Memory B cell (primary cell): Measurements from ENCODE around the gene LZTS2.

ENCODE experiments used
- ATAC-seq: fragments of 150-1000 bp; cut with Tn5 transposase; 2 replicates; pipeline ENCODE4 v1.10.0; 2021; ENCODE audit warnings: low read depth, mild to moderate bottlenecking, moderate library complexity
- DNase-seq, 2 donors: peaks; one replicate each; pipeline ENCODE4 v3.0.0; 2022; ENCODE audit warnings: low spot score in 2 of 2
- H3K27ac Mint-ChIP-seq: one replicate; pipeline ENCODE4 v1.8.0; 2022; ENCODE audit warnings: mild to moderate bottlenecking, moderate library complexity, mixed read lengths
- H3K27me3 Mint-ChIP-seq: one replicate; pipeline ENCODE4 v1.8.0; 2022; ENCODE audit warnings: mixed read lengths
- H3K36me3 Mint-ChIP-seq: one replicate; pipeline ENCODE4 v1.8.0; 2022; ENCODE audit warnings: mild to moderate bottlenecking, mixed read lengths
- H3K4me1 Mint-ChIP-seq: one replicate; pipeline ENCODE4 v1.8.0; 2022; ENCODE audit warnings: mixed read lengths
- H3K4me3 Mint-ChIP-seq: one replicate; pipeline ENCODE4 v1.8.0; 2022; ENCODE audit warnings: mild to moderate bottlenecking, moderate library complexity, mixed read lengths
- H3K9me3 Mint-ChIP-seq: one replicate; pipeline ENCODE4 v1.8.0; 2022; ENCODE audit warnings: mixed read lengths

LZTS2 gene

GRCh38 chr10:101021239-101021638, 21.6 kb downstream of the LZTS2 start:
- Mint-ChIP-seq H3K4me3 (no peak overlapping the region), H3K36me3 (no peaks in the 10 kb centered on the region)

GRCh38 chr10:101021692-101022251, 22.2 kb downstream of the LZTS2 start:
- Mint-ChIP-seq H3K27ac (no peak overlapping the region), H3K27me3 (peaks cover 10% of the 10 kb centered on the region), H3K36me3 (no peaks in the 10 kb centered on the region), H3K9me3 (no peaks in the 10 kb centered on the region), H3K4me1 (peaks cover 12% of the 10 kb centered on the region), H3K4me3 (no peak overlapping the region)
- DNase-seq (no peak), ATAC-seq (no peak)

More at GRCh38 chr10:101021239-101021638, 21.6 kb downstream of the LZTS2 start:
- ATAC-seq (no peak), DNase-seq (no peak)
- Mint-ChIP-seq H3K9me3 (no peaks in the 10 kb centered on the region), H3K27ac (no peak overlapping the region), H3K4me1 (peaks cover 16% of the 10 kb centered on the region), H3K27me3 (peaks cover 15% of the 10 kb centered on the region)

- ATAC-seq, result no peak
- H3K27ac Mint-ChIP-seq, result no peak overlapping the region
- no peaks in the 10 kb centered on the region for H3K36me3 Mint-ChIP-seq
- no peak for DNase-seq
- peaks cover 10% of the 10 kb centered on the region for H3K4me1 Mint-ChIP-seq
- peaks cover 11% of the 10 kb centered on the region for H3K27me3 Mint-ChIP-seq
- H3K4me3 Mint-ChIP-seq, result no peak overlapping the region
- no peaks in the 10 kb centered on the region for H3K9me3 Mint-ChIP-seq
These were observed 23.5 kb downstream of the LZTS2 start for GRCh38 chr10:101022967-101023705.

GRCh38 chr10:101027106-101027720, 27.6 kb downstream of the LZTS2 start:
- H3K4me3 Mint-ChIP-seq, result no peak overlapping the region
- H3K27ac Mint-ChIP-seq, result no peak overlapping the region
- H3K9me3 Mint-ChIP-seq, result no peaks in the 10 kb centered on the region
- H3K4me1 Mint-ChIP-seq, result peaks cover 8% of the 10 kb centered on the region
- no peak for DNase-seq
- ATAC-seq, result no peak
- no peaks in the 10 kb centered on the region for H3K36me3 Mint-ChIP-seq
- H3K27me3 Mint-ChIP-seq, result peaks cover 11% of the 10 kb centered on the region

- no peak overlapping the region for H3K4me3 Mint-ChIP-seq
- ATAC-seq, result no peak
- H3K27me3 Mint-ChIP-seq, result peaks cover 11% of the 10 kb centered on the region
- H3K36me3 Mint-ChIP-seq, result no peaks in the 10 kb centered on the region
- no peak for DNase-seq
- H3K9me3 Mint-ChIP-seq, result no peaks in the 10 kb centered on the region
- peaks cover 15% of the 10 kb centered on the region for H3K4me1 Mint-ChIP-seq
- H3K27ac Mint-ChIP-seq, result no peak overlapping the region
These were observed 29.1 kb downstream of the LZTS2 start for GRCh38 chr10:101028446-101029337.

GRCh38 chr10:101029520-101030295, 30.1 kb downstream of the LZTS2 start:
- no peaks in the 10 kb centered on the region for H3K36me3 Mint-ChIP-seq
- H3K4me1 Mint-ChIP-seq, result peaks cover 15% of the 10 kb centered on the region
- ATAC-seq, result no peak
- H3K9me3 Mint-ChIP-seq, result no peaks in the 10 kb centered on the region
- H3K4me3 Mint-ChIP-seq, result no peak overlapping the region
- H3K27ac Mint-ChIP-seq, result no peak overlapping the region
- DNase-seq, result no peak
- peaks cover 11% of the 10 kb centered on the region for H3K27me3 Mint-ChIP-seq

- no peak for ATAC-seq
- Mint-ChIP-seq H3K9me3 (no peaks in the 10 kb centered on the region), H3K27ac (peak overlapping the region; percentile 87), H3K36me3 (no peaks in the 10 kb centered on the region), H3K27me3 (peaks cover 11% of the 10 kb centered on the region), H3K4me3 (peak overlapping the region; percentile 96), H3K4me1 (peaks cover 15% of the 10 kb centered on the region)
- no peak for DNase-seq
These were observed 31.0 kb downstream of the LZTS2 start for GRCh38 chr10:101030496-101031127.

- peak; percentile 85 for ATAC-seq
- Mint-ChIP-seq H3K9me3 (no peaks in the 10 kb centered on the region), H3K4me3 (peak within 1 kb of the TSS; percentile 96), H3K27me3 (peaks cover 11% of the 10 kb centered on the region), H3K4me1 (peaks cover 15% of the 10 kb centered on the region), H3K36me3 (peaks cover 2% of the 10 kb centered on the region), H3K27ac (peak within 1 kb of the TSS; percentile 87)
- peak; percentile 94 to 95 for DNase-seq
These were observed 31.7 kb downstream of the LZTS2 start, which contains the start of the genes PDZD7 and SFXN3 for GRCh38 chr10:101031128-101031795. Gene PDZD7 (minus strand): TSS chr10:101031129. CDS start chr10:101030219, 910 bp downstream. Gene SFXN3 (plus strand): TSS chr10:101031234. CDS start chr10:101034695, 3,461 bp downstream.

GRCh38 chr10:101031796-101032636, 32.4 kb downstream of the LZTS2 start:
- peak overlapping the region; percentile 96 for H3K4me3 Mint-ChIP-seq
- no peaks in the 10 kb centered on the region for H3K9me3 Mint-ChIP-seq
- H3K36me3 Mint-ChIP-seq, result peaks cover 2% of the 10 kb centered on the region
- peaks cover 11% of the 10 kb centered on the region for H3K27me3 Mint-ChIP-seq
- H3K4me1 Mint-ChIP-seq, result peaks cover 15% of the 10 kb centered on the region
- DNase-seq (peak; percentile 46 to 63), ATAC-seq (peak; percentile 59)
- peak overlapping the region; percentile 87 for H3K27ac Mint-ChIP-seq

- DNase-seq (no peak), ATAC-seq (peak; percentile 3)
- Mint-ChIP-seq H3K27ac (peak overlapping the region; percentile 87), H3K36me3 (peaks cover 5% of the 10 kb centered on the region), H3K9me3 (no peaks in the 10 kb centered on the region), H3K4me3 (peak overlapping the region; percentile 96), H3K27me3 (peaks cover 6% of the 10 kb centered on the region), H3K4me1 (peaks cover 15% of the 10 kb centered on the region)
These were observed 33.1 kb downstream of the LZTS2 start for GRCh38 chr10:101032637-101033224.

GRCh38 chr10:101033276-101033675, 33.7 kb downstream of the LZTS2 start:
- Mint-ChIP-seq H3K4me1 (peaks cover 15% of the 10 kb centered on the region), H3K4me3 (no peak overlapping the region), H3K9me3 (no peaks in the 10 kb centered on the region), H3K36me3 (peaks cover 10% of the 10 kb centered on the region), H3K27ac (peak overlapping the region; percentile 56), H3K27me3 (peaks cover 6% of the 10 kb centered on the region)
- DNase-seq (no peak), ATAC-seq (no peak)
